Left renal cortex interstitium (tissue), 4 donors: ENCODE measurements around the gene LCE7A. TPM values are rescaled to one million over a fixed set of nuclear protein-coding genes. Genes with fewer than 3 reads are reported as not detected.

Experiments used
- DNase-seq, 4 donors: peaks; one replicate each; pipeline ENCODE4 v3.0.0-alpha.2; 2013; ENCODE audit warnings: low read depth in 4 of 4, low spot score in 2 of 4, missing footprints in 1 of 4
- polyA plus RNA-seq, 4 donors: library from polyadenylated mRNA; unstranded; fragments of 120-200 nt; gene quantifications; one replicate each; pipeline ENCODE4 v1.2.1, GENCODE V29; 2013; ENCODE audit not compliant: insufficient read length in 4 of 4

The LCE7A gene
- polyA plus RNA-seq, 4 donors = not detected

GRCh38 chr1:152879559-152880198 is 19.9 kb downstream of the LCE7A start:
- no peak for DNase-seq

DNA sequence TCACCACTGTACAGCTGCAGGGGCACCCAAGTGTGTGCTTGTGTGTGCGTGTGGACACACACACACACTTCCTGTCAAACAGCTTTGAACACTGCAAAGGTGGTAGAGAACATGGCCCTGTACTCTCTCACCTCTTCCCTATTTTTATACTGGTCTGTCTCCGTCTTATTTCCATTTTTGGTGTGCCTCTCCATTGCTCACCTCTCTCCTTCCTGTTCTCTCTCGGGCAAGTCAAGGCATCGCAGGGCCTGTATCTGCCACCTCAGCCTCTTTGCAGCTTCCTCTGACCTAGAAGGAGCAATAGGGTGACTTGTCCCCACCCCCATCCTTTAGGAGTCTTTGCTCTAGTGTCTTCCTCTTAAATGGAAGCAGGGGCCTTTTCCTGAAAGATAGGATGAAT is 20.5 kb downstream of the LCE7A start:
- DNase-seq = no peak

- no peak for DNase-seq
Measured at GRCh38 chr1:152880907-152881306, 21.1 kb downstream of the LCE7A start.

- no peak for DNase-seq
Measured at GRCh38 chr1:152884085-152884484, 24.3 kb downstream of the LCE7A start.

GRCh38 chr1:152884506-152884905 is 24.7 kb downstream of the LCE7A start:
- DNase-seq = no peak

- DNase-seq = no peak
Measured at GRCh38 chr1:152884966-152885624, 25.3 kb downstream of the LCE7A start.

DNA sequence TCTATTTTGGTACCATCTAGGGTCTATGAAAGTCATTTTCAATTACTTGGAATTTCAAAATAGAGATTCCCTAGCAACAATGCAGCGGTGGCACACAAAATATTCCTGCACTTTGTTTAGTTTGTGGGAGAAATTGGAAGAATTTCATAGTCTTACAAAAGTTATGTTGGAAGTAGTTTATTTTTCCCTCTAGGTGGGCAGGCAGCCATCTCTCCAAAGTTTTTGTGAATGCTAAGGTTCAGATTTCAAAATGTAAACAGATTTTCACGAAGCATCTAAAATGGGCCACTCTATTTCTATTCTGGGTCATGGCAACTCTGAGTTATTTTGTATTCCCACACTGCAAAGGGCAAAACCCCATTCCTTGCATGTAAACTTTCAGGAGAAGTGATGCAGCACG is 26.3 kb downstream of the LCE7A start:
- no peak for DNase-seq

DNA sequence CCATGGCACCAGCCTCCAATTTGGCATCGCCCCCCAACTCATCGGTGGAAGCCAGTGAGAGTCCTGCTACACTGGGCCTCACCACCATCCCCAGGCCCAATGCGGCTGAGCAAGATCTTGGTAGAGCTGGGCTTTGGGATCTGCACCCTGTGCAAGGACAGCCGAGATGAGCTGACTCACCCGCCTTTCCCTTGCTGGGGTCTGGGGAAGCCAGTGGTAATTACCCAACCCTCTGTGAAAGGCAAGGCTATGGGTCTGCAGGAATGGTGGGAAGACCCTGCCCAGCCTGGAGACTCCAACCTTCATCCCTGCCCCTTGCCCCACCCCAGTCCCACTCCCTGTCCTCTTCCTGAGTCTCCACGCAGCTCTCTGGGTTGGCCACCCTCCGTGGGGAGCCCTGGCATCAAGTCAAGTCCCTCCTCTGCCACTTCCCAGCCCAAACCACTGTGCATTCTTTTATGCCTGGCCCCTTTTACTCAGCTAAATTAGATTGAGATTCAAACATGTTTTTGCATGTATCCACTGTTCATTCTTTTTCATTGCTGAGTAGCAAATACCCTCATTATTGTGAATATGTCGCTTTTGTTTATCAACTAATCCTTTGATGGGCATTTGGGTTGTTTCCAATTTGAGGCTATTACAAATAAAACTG is 27.1 kb downstream of the LCE7A start:
- DNase-seq = no peak

- DNase-seq = no peak
Measured at GRCh38 chr1:152888126-152888525, 28.3 kb downstream of the LCE7A start.

- DNase-seq = no peak
Measured at GRCh38 chr1:152899027-152899426, 39.2 kb downstream of the LCE7A start.

- DNase-seq = no peak
Measured at GRCh38 chr1:152899883-152900282, 40.1 kb downstream of the LCE7A start.

- no peak for DNase-seq
Measured at GRCh38 chr1:152901631-152902030, 41.8 kb downstream of the LCE7A start.

DNA sequence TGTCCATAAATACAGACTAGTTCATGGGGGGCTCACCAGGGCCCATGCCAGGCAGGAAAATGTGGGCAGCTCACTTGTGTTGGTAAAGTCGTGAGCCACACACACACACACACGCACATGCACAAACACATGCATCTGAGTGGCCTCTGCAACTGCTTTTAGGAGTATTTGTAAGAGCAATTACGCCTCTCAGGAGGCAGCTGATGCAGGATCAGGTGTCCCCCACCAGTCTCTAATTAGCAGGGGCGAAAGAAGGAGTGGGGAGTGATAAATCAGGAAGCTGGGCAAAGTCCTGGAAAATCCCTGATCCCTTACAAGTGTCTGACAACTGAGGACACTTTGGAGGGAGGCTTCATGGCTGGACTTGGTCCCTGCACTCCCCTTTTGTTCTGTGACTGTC is 42.8 kb downstream of the LCE7A start:
- DNase-seq = peak; percentile 6 to 28 (median 18)

DNA sequence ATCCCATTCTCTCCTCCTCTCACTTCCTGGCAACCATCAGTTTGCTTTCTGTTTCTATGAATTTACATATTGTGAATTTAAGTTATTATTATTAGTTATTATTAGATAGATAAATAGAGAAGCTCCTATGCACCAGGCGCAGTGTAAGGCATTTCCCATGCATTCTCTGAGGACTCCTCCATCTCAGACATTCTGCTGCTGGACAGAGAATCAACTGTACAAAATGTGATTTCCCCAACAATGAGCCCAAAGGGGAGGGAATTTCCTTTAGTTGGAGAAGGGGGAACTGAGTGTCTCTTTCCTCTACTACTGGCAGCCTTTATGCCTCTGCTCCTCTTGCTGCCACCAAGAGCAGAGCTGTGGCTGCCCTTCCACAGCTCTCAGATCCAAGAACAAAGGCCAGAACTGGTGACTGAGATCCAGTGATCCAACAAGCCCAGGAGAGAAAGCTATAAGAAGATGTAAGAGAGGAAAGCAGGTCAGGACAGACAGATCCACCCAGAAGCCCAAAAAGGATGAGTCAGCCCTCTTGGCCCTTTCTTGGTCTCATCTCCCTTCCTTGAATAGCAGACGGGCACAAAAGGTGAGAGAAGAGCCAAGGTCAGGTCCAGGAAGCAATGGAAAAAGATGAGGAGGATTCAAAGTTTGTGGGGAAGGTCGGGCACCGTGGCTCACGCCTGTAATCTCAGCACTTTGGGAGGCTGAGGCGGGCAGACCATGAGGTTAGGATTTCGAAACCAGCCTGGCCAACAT is 45.1 kb downstream of the LCE7A start:
- no peak for DNase-seq

- DNase-seq = no peak
Measured at GRCh38 chr1:152906023-152906565, 46.3 kb downstream of the LCE7A start.

DNA sequence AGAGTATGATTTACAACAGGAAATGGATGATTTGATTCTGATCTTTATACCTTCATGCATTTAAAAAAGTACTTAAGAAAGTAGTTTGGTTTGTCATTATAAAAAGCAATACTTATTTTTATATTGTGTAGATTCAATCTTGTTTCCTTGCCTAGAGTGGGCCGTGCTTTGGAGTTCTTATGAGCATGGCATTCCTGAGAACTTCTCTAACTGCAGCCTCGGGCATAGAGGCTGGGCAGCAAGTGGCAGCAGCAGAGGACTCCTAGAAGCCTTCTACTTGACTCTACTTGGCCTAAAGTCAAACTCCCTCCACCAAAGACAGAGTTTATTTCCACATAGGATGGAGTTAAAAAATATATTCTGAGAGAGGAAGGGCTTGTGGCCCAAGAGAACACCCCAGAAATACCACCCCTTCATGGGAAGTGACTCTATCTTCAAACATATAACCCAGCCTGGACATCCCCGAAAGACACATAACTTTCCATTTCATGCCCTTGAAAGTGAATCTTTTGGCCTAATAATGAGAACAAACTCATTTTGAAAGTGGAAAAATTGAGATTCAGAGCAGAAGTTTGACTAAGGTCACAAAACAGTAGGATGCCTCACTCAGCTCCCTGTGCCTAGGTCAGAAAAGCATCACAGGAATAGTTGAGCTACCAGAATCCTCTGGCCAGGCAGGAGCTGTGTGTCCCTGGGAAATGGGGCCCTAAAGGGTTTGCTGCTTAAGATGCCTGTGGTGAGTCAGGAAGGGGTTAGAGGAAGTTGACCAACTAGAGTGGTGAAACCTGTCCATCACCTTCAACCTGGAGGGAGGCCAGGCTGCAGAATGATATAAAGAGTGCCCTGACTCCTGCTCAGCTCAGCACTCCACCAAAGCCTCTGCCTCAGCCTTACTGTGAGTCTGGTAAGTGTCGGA is 48.1 kb downstream of the LCE7A start, which contains the start of gene IVL:
Gene IVL, plus strand, starts transcription at position 861 of the 916 bp plus-strand sequence. CDS start 1,252 bp downstream, outside the sequence.
- no peak for DNase-seq

DNA sequence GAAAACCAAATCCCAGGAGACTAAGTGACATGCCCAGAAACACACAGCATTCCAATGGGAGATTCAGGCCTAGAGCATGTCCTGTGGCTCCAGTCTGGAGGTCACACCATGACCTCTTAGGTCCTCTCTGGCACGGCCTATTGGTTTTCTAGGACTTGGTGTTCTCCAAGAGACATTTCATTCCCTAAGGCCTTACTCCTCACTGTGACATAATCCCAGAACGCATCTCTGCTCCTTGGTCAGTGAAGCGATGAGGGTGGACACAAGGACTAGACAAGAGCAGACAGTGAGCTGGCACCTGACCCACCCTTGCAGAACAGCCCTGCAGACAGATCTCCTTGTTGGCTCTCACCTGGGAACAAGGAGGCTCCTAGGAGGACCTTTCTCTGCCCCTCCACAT is 49.4 kb downstream of the LCE7A start:
- no peak for DNase-seq
